GM19193 (cell line): ENCODE measurements around the gene AFDN.

Source experiments
- POLR2A ChIP-seq: IDR thresholded peaks from 4 replicates; pipeline ENCODE4 v1.6.1; 2011; ENCODE audit not compliant: insufficient read depth, insufficient read length; ENCODE audit errors: extremely low read depth

Gene AFDN

DNA sequence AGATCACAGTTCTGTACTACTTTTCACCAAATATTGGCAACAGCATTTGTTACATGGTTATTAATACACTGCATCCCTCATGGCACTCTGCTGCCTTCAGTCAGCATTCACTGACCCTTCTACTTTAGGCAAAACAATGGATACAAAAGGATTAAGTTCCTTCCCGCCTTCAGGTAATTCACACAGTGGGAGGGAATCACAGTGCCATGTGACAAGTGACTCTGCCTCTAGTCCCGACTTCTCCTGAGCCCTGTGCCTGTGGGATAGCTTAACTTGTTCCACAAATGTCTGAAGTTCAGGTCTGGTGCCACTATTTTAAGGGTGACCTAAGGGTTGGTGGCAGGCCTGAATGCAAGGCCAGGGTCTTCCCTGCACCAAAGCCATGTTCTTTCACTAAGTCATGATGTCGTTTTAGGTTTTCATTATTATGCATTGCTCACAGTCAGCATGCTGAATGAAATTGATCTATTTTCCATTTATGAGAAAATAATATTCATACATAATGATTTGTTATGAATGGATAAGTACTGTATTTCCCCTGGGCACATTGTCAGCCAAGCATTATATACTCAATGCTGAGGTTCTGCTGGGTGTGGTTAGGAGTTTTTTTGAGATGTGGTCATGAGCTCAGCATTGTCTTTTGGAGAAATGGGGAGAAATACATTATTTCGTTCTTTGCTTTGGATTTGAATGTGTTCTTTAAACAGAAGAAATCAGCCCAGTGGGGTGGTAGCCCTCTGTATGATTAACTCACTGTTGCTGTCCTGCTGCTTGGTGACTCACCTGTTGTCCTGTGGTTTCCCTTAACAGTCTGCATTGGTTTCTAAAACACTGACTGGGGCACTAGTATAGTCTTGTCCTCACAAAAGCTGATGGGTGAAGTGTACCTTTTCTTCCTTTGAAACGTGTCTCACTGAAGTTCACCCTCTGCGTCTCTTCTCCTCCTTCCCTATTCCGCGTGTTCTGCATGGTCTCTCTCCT is 66.4 kb downstream of the AFDN start:
- TF ChIP-seq POLR2A = no peak

DNA sequence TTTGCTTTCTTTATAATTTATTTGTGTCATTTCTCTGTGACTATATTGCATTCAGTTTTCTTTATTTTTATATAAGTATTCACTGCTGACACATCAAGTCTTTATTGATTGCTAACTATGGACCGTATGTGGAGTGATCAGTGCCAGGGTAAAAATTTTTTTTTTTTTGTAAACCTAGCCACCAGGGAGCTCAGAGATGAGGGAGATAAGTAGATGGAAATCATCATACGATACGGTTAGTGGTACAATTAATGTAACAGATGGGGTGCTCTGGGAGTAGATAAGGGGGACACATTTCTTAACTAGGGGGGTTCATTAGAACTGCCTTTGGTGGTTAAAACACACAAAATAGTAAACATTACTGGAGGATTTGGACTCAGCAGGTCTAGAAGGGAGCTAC is 68.3 kb downstream of the AFDN start:
- no peak for TF ChIP-seq POLR2A

DNA sequence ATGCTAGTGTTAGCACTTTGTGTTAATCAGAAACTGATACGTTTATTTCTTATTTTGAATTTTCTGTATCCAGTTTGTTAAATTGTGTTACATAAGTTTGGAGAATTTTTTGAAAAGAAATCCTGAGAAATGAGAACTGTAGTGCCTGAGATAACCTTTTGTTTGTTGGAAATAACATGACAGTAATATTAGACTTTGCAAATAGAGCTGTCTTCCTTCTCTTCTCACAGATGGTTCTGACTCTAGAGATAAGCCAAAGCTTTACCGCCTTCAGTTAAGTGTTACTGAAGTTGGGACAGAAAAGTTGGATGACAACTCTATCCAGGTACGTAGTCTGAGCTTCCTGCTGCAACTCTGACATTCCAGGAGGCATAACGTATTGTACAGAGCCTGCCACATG is 69.9 kb downstream of the AFDN start:
- no peak for TF ChIP-seq POLR2A

DNA sequence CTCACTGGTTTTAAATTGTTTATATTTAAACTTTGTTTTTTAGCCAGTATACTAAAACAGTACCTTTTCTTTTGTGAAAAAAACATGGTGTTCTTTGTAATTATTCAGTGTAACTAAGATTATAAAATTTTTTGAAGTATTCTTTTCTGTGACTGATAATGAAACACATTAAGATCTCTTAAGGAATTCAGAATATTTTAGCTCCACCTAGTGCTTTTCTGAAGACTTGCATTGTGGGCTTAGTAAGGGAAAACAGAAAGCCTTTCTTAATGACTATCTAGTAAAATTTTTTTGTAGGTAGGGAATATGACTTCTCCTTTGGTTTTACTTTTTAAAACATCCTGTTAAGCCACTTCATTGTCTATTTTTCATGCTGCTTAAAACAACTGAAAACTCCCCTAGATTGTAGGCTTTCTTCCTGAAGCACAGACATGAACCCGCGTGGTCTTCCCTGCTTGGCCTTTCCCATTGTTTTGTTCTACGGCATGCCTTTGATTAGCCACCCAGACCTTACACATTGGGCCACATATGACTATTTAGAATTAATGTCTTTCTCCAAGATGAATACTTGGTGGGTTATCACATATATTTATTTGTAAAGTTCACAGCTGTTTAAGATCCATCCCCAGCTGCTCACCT is 72.1 kb downstream of the AFDN start:
- no peak for TF ChIP-seq POLR2A

DNA sequence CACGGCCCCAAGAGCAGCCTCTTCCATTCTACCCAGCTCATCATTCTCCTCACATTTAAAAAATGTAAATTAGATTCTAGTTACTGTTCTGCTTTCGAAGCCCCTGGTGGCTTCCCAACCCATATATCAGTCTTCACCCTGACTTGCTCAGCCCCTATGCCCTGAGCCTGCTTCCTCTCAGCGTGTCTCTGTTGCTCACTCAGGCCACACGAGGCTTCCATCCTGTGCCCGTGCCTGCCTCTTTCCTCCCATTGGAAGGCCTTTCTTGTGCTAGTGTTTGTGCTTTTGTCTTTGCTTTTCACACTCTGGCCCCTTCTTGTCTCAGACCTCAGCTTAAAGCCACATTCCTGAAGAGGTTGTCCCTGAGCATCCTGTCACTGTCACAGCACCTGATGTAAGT is 78.1 kb downstream of the AFDN start:
- no peak for TF ChIP-seq POLR2A

DNA sequence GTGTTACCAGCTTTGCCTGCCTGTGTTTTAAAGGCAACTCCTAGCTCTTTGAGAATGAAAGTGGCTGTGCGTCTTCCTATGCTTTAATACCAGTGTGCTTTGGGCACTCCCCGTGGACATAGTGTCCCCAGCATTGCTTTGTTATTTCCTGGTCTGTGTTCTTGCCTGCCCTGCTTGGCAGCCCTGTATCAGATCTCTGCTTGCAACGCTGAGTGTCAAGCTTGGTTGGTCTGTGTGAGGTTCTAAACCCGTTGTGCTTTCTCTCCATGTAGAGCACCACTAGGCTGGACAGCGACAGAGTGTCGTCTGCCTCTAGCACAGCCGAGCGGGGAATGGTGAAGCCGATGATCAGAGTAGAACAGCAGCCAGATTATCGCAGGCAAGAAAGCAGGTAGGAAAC is 80.2 kb downstream of the AFDN start:
- TF ChIP-seq POLR2A = no peak

DNA sequence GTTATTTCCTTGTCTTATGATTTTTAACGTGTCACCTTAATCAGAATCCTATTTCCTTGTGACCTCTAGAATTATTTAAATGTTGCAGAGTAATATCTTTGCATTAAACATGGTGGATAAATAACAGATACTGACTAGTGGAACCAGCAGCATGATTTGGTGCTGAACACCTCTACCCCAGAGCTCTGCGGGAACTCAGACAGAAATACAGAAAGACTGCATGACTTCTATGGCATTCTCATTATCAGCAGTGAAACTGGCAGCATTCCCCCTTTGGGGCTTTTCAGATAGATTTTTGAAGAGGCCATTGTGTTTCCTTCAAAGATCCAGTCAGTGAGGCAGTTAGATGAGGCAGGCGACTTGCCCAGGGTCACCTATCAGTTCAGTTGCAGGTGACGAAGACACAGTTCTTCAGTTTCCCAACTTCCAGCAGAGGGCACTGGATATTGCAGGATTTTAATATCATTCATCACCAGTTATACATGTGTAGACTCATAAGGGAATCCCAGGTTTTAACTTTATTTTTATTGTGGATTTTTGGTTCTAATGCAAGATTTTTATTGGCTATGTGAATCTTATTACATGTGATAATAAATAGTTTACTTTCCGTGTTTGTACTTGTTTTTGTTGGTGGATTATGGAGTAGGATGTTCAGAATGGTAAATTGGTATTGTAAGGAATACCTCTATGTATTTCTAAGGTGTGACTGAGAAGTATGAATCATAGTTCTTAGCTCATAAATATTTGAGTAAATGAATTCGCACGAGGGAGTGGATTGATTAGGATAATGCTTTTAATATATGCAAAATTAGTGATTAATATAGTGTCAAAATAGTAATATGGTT is 81.3 kb downstream of the AFDN start:
- TF ChIP-seq POLR2A = no peak

DNA sequence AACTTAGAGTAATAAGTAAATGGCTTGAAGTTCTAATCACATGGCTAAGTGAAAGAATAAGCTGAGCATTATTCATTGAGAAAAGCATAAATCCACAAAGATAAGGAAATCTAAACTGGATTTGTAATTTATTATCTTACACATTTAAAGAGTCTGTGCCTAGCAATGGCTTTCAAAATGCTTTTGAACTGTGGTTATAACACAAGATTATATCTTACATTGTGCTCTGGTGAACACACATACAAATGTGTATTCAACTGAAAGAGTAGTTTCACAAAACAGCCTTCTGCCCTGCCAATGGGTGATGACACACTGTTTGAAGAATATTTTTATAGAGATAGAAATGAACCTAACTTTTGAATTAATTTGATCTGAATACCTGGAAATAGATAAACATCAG is 83.3 kb downstream of the AFDN start:
- TF ChIP-seq POLR2A = no peak

DNA sequence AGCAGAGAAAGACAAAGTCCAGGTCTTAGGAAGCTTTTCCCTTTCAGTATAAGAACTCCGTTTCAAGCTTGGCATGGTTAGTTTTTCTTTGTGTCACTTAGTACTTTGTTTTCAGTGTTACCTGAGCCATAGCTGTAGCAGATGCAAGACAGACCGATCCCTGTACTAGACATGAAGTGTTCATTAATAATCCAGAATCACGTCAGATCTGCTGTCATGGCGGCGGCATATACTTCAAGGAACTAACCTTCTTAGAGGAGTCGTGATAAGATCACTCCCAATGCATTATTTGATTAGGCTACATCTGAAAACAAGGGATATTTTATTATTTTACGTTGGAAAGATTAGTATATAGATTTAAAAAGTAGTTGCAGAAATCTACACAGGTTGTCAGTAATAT is 83.9 kb downstream of the AFDN start:
- TF ChIP-seq POLR2A = no peak

DNA sequence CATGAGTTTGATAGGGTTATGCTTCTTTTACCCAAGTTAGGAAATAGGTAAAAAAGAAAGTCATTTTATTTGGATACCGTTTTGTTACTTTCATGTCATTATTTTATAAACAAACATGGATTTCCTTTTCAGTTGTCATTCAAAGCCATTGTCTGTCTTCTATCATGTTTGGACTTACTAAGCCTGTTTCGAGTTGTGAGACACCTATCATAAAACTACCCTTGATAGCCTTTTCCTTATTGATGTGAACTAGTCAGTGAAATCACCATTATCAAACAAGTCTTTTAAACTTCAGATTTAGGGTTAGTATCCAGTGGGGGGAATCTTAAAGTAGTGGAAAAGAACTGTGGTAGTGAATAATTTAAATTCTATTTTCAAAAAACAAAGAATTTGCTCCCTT is 85.8 kb downstream of the AFDN start:
- TF ChIP-seq POLR2A = no peak

DNA sequence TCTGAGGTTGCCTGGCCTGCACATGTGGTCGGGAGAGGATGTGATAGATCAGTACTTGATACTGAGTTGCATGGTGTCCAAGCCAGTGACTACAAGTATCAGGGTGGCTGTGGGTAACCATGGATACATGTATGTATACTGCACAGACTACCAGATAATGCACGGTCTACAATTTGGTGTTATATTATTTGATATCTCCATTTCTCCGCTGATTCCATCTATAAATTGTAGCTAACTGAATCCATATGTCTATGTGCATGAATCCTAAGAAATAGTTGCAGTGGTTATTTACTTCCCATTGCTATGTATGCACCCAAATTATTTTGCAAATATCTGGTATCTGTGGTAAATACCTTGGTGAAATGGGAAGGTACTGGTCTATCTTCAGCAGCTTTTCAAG is 87.0 kb downstream of the AFDN start:
- no peak for TF ChIP-seq POLR2A

DNA sequence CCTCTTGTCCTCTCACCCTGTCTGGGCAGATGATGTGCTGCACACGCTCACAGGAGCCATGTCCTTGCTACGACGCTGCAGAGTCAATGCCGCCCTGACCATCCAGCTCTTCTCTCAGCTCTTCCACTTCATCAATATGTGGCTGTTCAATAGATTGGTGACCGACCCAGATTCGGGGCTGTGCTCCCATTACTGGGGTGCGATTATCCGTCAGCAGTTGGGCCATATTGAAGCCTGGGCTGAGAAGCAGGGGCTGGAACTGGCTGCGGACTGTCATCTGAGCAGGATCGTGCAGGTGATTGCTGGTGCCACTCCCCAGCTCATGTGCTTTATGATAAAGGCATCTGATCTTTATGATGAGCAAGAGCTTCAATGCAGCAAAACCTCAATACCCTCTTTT is 88.4 kb downstream of the AFDN start:
- TF ChIP-seq POLR2A = no peak

DNA sequence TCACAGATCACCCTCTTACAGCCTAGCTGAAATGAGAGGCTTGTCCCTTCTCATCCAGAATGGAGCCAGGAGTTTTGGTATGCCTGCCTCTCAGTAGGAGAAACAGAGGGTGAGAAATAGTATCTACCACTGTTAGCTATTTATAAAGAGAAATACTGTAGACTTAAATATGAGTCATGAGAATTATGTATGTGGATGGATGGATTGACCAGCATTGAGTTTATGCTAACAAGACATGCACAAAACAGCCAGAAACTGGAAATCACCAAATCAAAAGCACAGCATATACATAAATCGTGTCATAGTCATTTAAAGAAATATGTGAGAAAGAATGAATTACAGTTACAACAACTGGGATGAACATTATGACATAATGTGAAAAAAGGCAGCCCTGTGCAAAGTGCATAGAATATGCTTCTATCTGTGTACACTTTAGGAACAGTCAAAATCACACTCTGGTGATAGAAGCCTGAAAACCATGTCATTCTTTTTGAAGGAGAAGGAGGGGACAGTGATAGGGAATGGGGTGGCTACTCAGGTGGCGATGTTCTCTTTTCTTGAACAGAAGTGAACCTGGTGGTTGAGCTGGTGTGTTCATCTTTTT is 90.9 kb downstream of the AFDN start:
- no peak for TF ChIP-seq POLR2A

DNA sequence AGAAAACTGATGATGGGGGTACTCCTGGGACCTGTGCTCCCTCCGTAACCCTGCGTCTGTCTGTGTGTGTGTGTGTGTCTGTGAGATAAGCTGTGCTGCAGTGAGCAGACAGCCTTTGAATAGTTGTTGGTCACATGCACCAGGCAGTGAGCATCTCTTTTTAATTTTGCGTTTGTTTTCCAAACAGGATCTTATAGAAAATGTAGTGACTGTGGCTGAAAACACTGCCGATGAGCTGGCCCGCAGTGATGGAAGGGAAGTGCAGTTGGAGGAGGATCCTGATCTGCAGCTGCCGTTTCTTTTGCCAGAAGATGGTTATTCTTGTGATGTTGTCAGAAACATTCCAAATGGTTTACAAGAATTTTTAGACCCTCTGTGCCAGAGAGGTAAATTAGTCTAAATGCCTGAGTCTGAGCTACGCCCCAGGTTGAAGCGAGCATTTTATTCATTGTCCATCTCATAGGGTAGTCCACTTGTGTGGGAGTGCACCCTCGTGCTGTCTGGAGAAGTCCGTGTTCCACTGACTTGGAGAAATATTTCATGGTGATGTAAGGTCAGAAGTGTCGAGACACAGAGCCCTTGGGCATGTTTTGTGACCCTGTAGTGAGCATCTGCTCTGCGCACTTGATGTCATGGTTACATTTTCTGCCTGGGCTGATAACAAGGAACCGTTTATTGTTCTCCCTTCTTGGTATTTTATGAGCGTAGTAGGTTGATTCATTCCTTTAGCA is 92.0 kb downstream of the AFDN start:
- TF ChIP-seq POLR2A = no peak

DNA sequence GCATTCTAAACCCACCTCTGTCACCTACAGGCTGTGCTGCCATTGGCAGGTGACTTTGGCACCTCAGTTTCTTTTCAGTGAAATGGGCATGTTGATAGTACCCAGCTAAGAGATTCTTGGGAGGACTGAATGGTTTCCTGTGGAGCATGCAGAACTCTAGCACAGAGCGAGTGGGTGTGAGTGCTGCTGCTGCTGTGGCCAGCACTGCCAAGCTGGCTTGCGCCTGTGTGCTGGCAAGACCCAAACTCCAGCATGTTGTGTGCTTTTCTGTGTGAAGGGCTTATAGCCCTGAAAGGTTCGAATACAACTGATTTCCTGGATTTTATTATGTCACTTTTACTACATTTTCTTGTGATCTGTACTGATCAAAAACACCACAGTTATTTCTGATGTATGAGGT is 92.6 kb downstream of the AFDN start:
- no peak for TF ChIP-seq POLR2A

DNA sequence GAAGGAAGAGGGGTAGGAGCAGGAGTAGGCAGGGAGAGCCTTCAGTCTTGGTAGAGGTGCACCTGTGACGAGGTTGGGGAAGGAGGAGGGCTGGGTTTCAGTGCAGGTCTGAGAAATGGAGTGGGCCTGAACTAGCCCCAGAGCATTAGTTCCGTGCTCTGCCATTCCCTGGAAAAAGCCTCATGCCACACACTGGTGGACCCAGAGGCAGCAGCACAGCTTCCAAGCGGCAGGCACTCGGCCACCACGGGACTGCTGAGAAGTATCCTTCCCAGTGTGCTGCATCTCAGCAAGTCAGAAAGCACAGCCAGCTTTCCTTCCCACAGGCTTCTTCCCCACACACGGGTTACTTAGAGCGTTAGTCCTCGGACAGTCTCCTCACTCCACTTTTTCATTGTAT is 93.5 kb downstream of the AFDN start:
- no peak for TF ChIP-seq POLR2A
